ENCODE measurements around the gene PLA2G3. TPM values are rescaled to one million over a fixed set of nuclear protein-coding genes. Genes with fewer than 3 reads are reported as not detected.
A peak's percentile ranks its signal among the peaks of the same experiment; 100 is the strongest.

PLA2G3 gene
- total and polyA plus RNA-seq, 3 experiments from 2014 or later = not detected

DNA sequence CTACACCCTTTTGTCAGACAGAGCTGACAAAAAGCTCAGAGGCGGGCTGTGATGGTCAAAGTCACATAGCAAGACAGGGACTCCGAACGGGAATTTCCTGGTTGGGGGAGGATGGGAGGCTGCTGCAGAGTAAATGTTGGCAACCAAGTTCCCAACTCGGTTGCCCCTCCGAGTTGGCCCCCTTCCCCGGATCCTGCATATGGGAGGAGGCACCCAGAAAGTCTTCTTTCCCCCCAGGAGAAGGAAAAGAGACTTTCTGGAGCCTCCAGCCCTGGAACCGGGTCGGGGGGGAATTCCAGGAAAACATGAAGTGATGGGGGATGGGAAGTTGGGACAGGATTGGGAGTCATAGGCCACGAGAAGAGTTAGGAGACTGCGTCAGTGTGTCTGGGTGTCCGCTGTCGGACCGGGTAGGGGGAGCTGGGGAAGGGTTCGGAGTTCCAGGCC, 33.6 kb downstream of the PLA2G3 start:
- Histone ChIP-seq H3K27ac (ENCODE audit: low read depth, low read length) (peak overlapping the region; percentile 68), H3K9me3 (ENCODE audit: low read length) (no peaks in the 10 kb centered on the region), H3K36me3 (ENCODE audit: insufficient read depth, low read length) (no peaks in the 10 kb centered on the region), H3K27me3 (ENCODE audit: insufficient read depth, low read length, poor library complexity, severe bottlenecking) (no peaks in the 10 kb centered on the region), H3K4me3 (ENCODE audit: low read length) (peak overlapping the region; percentile 92), H3K4me1 (ENCODE audit: insufficient read depth, low read length) (peaks cover 19% of the 10 kb centered on the region)
- CTCF ChIA-PET = interaction anchor here (1.2 to 2.8 kb wide), 4 partner anchors 21 to 472 kb away, joined by 3 to 9 read pairs (median 4); no protein-coding TSS in a partner anchor
- POLR2A ChIA-PET = interaction anchor here (1.0 to 1.9 kb wide), 5 partner anchors 22 to 185 kb away, joined by 6 to 10 read pairs (median 8); partner anchors contain the start of genes MORC2, PIK3IP1, RNF185 and TUG1
- H3K9me3 Mint-ChIP-seq = no peaks in the 10 kb centered on the region
- H3K36me3 Mint-ChIP-seq = peaks cover 0 to 9% (median 0%) of the 10 kb centered on the region in 3 donors
- no peak for DNase-seq
- peak overlapping the region; percentile 84 to 96 (median 94) for H3K4me3 Mint-ChIP-seq
- H3K27ac Mint-ChIP-seq = peak overlapping the region; percentile 61 to 95 (median 84)
- peaks cover 22 to 32% (median 29%) of the 10 kb centered on the region in 3 donors for H3K4me1 Mint-ChIP-seq
- H3K27me3 Mint-ChIP-seq = no peaks in the 10 kb centered on the region

- H3K9me3 Mint-ChIP-seq = no peaks in the 10 kb centered on the region
- H3K4me3 Mint-ChIP-seq = peak overlapping the region; percentile 84 to 96 (median 94)
These were observed 34.2 kb downstream of the PLA2G3 start for GRCh38 chr22:31106001-31106571.

DNA sequence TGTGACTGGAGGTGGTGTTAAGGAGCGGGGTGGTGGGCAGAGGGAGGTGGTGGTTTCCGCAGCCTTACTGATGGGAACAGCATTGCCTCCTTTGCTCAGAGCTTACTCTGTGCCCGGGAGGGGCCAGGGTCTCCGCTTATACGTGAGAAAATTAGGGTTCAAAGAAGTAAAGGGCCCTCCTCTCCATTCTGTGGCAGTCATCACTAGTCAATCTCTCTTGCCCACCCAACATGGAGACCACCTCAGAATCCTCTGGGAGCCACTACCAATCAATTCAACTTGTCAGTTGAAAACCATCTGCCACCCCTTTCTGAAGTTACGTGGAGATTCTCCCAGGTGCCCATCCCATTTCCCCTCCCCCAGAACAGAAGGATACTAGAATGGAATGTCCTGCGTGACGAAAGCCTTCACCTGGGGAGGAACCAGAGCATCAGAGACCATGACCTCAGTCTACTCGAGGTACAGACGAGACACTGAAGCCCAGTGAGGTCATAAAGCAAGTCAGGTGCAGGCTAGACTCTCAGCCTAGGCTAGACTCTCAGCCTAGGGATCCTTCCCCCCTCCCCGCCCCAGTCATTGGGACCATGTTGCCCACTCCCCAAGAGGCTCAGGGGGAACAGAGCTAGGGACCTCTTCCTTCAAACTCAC, 34.9 kb downstream of the PLA2G3 start:
- Histone ChIP-seq H3K27me3 (ENCODE audit: insufficient read depth, low read length, poor library complexity, severe bottlenecking) (no peaks in the 10 kb centered on the region), H3K4me1 (ENCODE audit: insufficient read depth, low read length) (peaks cover 19% of the 10 kb centered on the region), H3K9me3 (ENCODE audit: low read length) (no peaks in the 10 kb centered on the region), H3K4me3 (ENCODE audit: low read length) (no peak overlapping the region), H3K27ac (ENCODE audit: low read depth, low read length) (no peak overlapping the region), H3K36me3 (ENCODE audit: insufficient read depth, low read length) (no peaks in the 10 kb centered on the region)
- Mint-ChIP-seq H3K36me3 (peaks cover 0 to 9% (median 0%) of the 10 kb centered on the region in 3 donors), H3K4me1 (peaks cover 22 to 32% (median 29%) of the 10 kb centered on the region in 3 donors), H3K4me3 (peak overlapping the region; percentile 84 to 96 (median 94)), H3K9me3 (no peaks in the 10 kb centered on the region), H3K27me3 (no peaks in the 10 kb centered on the region), H3K27ac (peak overlapping the region in 6 of 8 donors; percentile 12 to 87 (median 76))
- ChIA-PET CTCF (interaction anchor here (1.1 kb wide), 1 partner anchor 10 kb away, joined by 3 read pairs; no protein-coding TSS in a partner anchor), POLR2A (interaction anchor here (1.9 kb wide), 1 partner anchor 185 kb away, joined by 10 read pairs; no protein-coding TSS in a partner anchor)
- DNase-seq = no peak

More at GRCh38 chr22:31106001-31106571, 34.2 kb downstream of the PLA2G3 start:
- Mint-ChIP-seq H3K36me3 (peaks cover 0 to 9% (median 0%) of the 10 kb centered on the region in 3 donors), H3K27ac (peak overlapping the region in 6 of 8 donors; percentile 72 to 87 (median 84)), H3K4me1 (peaks cover 22 to 32% (median 29%) of the 10 kb centered on the region in 3 donors), H3K27me3 (no peaks in the 10 kb centered on the region)
- H3K9me3 ChIP-seq (ENCODE audit: low read length) = no peaks in the 10 kb centered on the region
- H3K27ac ChIP-seq (ENCODE audit: low read depth, low read length) = no peak overlapping the region
- ChIA-PET POLR2A (interaction anchor here (1.9 kb wide), 1 partner anchor 184 kb away, joined by 10 read pairs; no protein-coding TSS in a partner anchor), CTCF (interaction anchor here (1.1 to 1.6 kb wide), 3 partner anchors 11 to 22 kb away, joined by 3 read pairs; no protein-coding TSS in a partner anchor)
- H3K36me3 ChIP-seq (ENCODE audit: insufficient read depth, low read length) = no peaks in the 10 kb centered on the region
- DNase-seq = no peak
- H3K4me3 ChIP-seq (ENCODE audit: low read length) = no peak overlapping the region
- H3K4me1 ChIP-seq (ENCODE audit: insufficient read depth, low read length) = peaks cover 19% of the 10 kb centered on the region
- no peaks in the 10 kb centered on the region for H3K27me3 ChIP-seq (ENCODE audit: insufficient read depth, low read length, poor library complexity, severe bottlenecking)

DNA sequence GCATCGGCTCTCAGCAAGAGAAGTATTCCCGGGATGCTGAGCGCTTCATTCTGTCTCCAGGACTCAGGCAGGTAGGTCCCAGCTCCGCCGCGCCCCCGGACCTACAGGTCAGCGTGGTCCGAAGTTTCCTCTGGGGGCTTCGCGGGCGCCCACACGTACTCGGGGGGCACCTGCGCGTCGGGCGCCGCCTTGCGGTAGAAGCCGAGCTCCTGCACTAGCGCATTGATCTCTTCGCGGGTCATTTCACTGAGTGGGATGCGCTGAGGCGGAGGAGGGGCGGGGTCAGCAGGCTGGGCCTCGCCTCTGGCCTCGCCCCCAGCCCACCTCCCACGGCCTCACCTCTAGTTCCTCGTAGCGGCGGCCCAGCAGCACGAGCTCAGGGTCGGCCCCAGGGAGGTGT, 35.4 kb downstream of the PLA2G3 start:
- ChIA-PET CTCF (interaction anchor here (0.9 to 1.1 kb wide), 2 partner anchors 9 to 20 kb away, joined by 3 read pairs; no protein-coding TSS in a partner anchor), POLR2A (no interaction called here)
- peak overlapping the region in 1 of 7 donors; percentile 90 for H3K4me3 Mint-ChIP-seq
- Histone ChIP-seq H3K27me3 (ENCODE audit: insufficient read depth, low read length, poor library complexity, severe bottlenecking) (no peaks in the 10 kb centered on the region), H3K27ac (ENCODE audit: low read depth, low read length) (no peak overlapping the region), H3K4me3 (ENCODE audit: low read length) (no peak overlapping the region), H3K36me3 (ENCODE audit: insufficient read depth, low read length) (no peaks in the 10 kb centered on the region), H3K4me1 (ENCODE audit: insufficient read depth, low read length) (peaks cover 19% of the 10 kb centered on the region), H3K9me3 (ENCODE audit: low read length) (no peaks in the 10 kb centered on the region)
- no peaks in the 10 kb centered on the region for H3K27me3 Mint-ChIP-seq
- no peak overlapping the region for H3K27ac Mint-ChIP-seq
- peaks cover 0 to 9% (median 0%) of the 10 kb centered on the region in 3 donors for H3K36me3 Mint-ChIP-seq
- DNase-seq = peak in 2 of 5 donors; percentile 9 to 22
- H3K9me3 Mint-ChIP-seq = no peaks in the 10 kb centered on the region
- peaks cover 22 to 32% (median 29%) of the 10 kb centered on the region in 3 donors for H3K4me1 Mint-ChIP-seq

- peaks cover 0 to 9% (median 0%) of the 10 kb centered on the region in 3 donors for H3K36me3 Mint-ChIP-seq
- Histone ChIP-seq H3K27ac (ENCODE audit: low read depth, low read length) (no peak overlapping the region), H3K4me3 (ENCODE audit: low read length) (no peak overlapping the region), H3K27me3 (ENCODE audit: insufficient read depth, low read length, poor library complexity, severe bottlenecking) (no peaks in the 10 kb centered on the region), H3K36me3 (ENCODE audit: insufficient read depth, low read length) (no peaks in the 10 kb centered on the region), H3K4me1 (ENCODE audit: insufficient read depth, low read length) (peaks cover 19% of the 10 kb centered on the region), H3K9me3 (ENCODE audit: low read length) (no peaks in the 10 kb centered on the region)
- peak overlapping the region in 2 of 8 donors; percentile 36 to 72 for H3K27ac Mint-ChIP-seq
- DNase-seq = no peak
- POLR2A ChIA-PET = interaction anchor here (0.6 kb wide), 1 partner anchor 164 kb away, joined by 4 read pairs; no protein-coding TSS in a partner anchor
- no peaks in the 10 kb centered on the region for H3K27me3 Mint-ChIP-seq
- CTCF ChIA-PET = interaction anchor here (0.9 to 1.4 kb wide), 2 partner anchors 10 to 19 kb away, joined by 3 read pairs; no protein-coding TSS in a partner anchor
- H3K4me3 Mint-ChIP-seq = peak overlapping the region in 1 of 7 donors; percentile 60
- H3K9me3 Mint-ChIP-seq = no peaks in the 10 kb centered on the region
- H3K4me1 Mint-ChIP-seq = peaks cover 22 to 32% (median 29%) of the 10 kb centered on the region in 3 donors
These were observed 36.2 kb downstream of the PLA2G3 start for GRCh38 chr22:31103899-31104694.

GRCh38 chr22:31103111-31103510, 37.2 kb downstream of the PLA2G3 start:
- peaks cover 18% of the 10 kb centered on the region for H3K4me1 ChIP-seq (ENCODE audit: insufficient read depth, low read length)
- no peak overlapping the region for H3K4me3 ChIP-seq (ENCODE audit: low read length)
- Mint-ChIP-seq H3K36me3 (peaks cover 0 to 9% (median 0%) of the 10 kb centered on the region in 3 donors), H3K9me3 (no peaks in the 10 kb centered on the region), H3K27me3 (no peaks in the 10 kb centered on the region), H3K4me1 (peaks cover 22 to 31% (median 28%) of the 10 kb centered on the region in 3 donors), H3K4me3 (peak overlapping the region in 1 of 7 donors; percentile 27), H3K27ac (peak overlapping the region in 3 of 8 donors; percentile 17 to 39 (median 36))
- no peak overlapping the region for H3K27ac ChIP-seq (ENCODE audit: low read depth, low read length)
- DNase-seq = no peak
- no peaks in the 10 kb centered on the region for H3K36me3 ChIP-seq (ENCODE audit: insufficient read depth, low read length)
- H3K9me3 ChIP-seq (ENCODE audit: low read length) = no peaks in the 10 kb centered on the region
- ChIA-PET POLR2A (no interaction called here), CTCF (interaction anchor here (1.4 to 2.0 kb wide), 2 partner anchors 9 to 18 kb away, joined by 3 to 6 read pairs; no protein-coding TSS in a partner anchor)
- no peaks in the 10 kb centered on the region for H3K27me3 ChIP-seq (ENCODE audit: insufficient read depth, low read length, poor library complexity, severe bottlenecking)

- Histone ChIP-seq H3K27ac (ENCODE audit: low read depth, low read length) (no peak overlapping the region), H3K9me3 (ENCODE audit: low read length) (no peaks in the 10 kb centered on the region), H3K27me3 (ENCODE audit: insufficient read depth, low read length, poor library complexity, severe bottlenecking) (no peaks in the 10 kb centered on the region), H3K36me3 (ENCODE audit: insufficient read depth, low read length) (no peaks in the 10 kb centered on the region), H3K4me1 (ENCODE audit: insufficient read depth, low read length) (peaks cover 15% of the 10 kb centered on the region), H3K4me3 (ENCODE audit: low read length) (no peak overlapping the region)
- H3K27me3 Mint-ChIP-seq = no peaks in the 10 kb centered on the region
- peak overlapping the region in 1 of 7 donors; percentile 27 for H3K4me3 Mint-ChIP-seq
- H3K27ac Mint-ChIP-seq = peak overlapping the region in 1 of 8 donors; percentile 36
- no peaks in the 10 kb centered on the region for H3K9me3 Mint-ChIP-seq
- peaks cover 17 to 26% (median 23%) of the 10 kb centered on the region in 3 donors for H3K4me1 Mint-ChIP-seq
- ChIA-PET POLR2A (no interaction called here), CTCF (interaction anchor here (1.4 to 2.0 kb wide), 2 partner anchors 9 to 17 kb away, joined by 3 to 6 read pairs; no protein-coding TSS in a partner anchor)
- peaks cover 0 to 7% (median 0%) of the 10 kb centered on the region in 3 donors for H3K36me3 Mint-ChIP-seq
- DNase-seq = no peak
These were observed 37.7 kb downstream of the PLA2G3 start for GRCh38 chr22:31102441-31103081.

All from CD8-positive, alpha-beta memory T cell (primary cell).